GM19099 (cell line): Measurements from ENCODE around the gene EEF1E1.
A peak's percentile ranks its signal among the peaks of the same experiment; 100 is the strongest.

Experiments
- POLR2A ChIP-seq: IDR thresholded peaks from 3 replicates; pipeline ENCODE4 v1.6.1; 2011; ENCODE audit warnings: low read depth; ENCODE audit not compliant: insufficient read length; ENCODE audit errors: extremely low read depth

Gene EEF1E1

DNA sequence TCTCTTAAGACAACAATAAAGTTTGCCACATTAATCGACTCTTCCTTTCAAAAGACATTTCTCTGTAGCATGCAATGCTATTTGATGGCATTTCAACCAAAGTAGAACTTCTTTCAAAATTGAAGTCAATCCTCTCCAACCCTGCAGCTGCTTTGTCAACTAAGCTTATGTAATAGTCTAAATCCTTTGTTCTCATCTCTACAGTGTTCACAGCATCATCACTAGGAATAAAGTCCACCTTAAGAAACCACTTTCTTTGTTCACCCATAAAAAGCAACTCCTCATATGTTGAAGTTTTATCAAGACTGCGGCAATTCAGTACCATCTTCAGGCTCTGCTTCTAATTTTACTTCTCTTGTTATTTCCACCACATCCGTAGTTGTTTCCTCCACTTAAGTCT is 26.6 kb downstream of the EEF1E1 start:
- TF ChIP-seq POLR2A: no peak

- TF ChIP-seq POLR2A: no peak
Observed at GRCh38 chr6:8075185-8075584, 27.2 kb downstream of the EEF1E1 start.

- no peak for TF ChIP-seq POLR2A
Observed at GRCh38 chr6:8074213-8074612, 28.1 kb downstream of the EEF1E1 start.

- no peak for TF ChIP-seq POLR2A
Observed at GRCh38 chr6:8073758-8074157, 28.6 kb downstream of the EEF1E1 start.

DNA sequence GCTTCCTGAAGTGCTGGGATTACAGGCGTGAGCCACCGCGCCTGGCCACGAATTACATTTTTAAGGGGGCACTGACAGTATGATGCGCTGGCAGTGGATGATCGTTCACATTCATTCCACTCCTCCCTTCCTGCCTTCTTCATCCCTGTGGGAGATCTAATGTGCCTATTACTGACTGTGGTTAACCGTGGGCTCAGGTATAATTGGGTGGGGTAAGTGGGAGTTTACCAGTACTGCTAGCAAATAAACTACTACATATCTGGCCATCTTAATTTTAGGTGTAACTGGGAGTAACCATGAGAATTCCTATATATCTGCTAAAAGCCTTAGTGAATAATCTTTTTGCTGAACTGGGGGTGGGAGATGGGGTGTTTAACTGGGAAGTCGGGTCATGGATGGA is 31.6 kb downstream of the EEF1E1 start:
- TF ChIP-seq POLR2A: no peak

- no peak for TF ChIP-seq POLR2A
Observed at GRCh38 chr6:8069631-8070284, 32.6 kb downstream of the EEF1E1 start.

DNA sequence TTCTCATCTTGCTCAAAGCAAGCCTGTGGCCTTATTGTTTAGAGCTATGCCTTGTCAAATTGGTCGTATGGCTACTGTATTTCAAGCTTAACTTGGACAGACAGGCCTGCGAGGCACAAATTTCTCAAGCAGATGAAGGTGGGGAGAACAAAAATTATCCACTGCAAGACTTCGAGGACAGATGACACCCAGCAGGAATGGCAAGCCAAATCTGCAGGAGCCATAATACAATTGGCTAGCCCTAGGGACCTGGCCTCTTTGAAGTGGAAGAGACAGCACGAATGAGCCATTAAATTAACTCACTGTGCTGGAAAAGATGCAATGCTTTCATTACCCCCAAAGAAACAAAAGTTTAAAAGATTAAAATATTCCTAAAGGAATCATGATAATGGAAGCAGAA is 33.2 kb downstream of the EEF1E1 start:
- no peak for TF ChIP-seq POLR2A

GRCh38 chr6:8066108-8066507 is 36.2 kb downstream of the EEF1E1 start:
- TF ChIP-seq POLR2A: no peak

GRCh38 chr6:8065519-8065911 is 36.8 kb downstream of the EEF1E1 start:
- TF ChIP-seq POLR2A: no peak

GRCh38 chr6:8064638-8065518 is 37.5 kb downstream of the EEF1E1 start:
- TF ChIP-seq POLR2A: no peak

GRCh38 chr6:8063761-8064637 is 38.3 kb downstream of the EEF1E1 start, which contains the start of gene BLOC1S5:
Gene BLOC1S5 (minus strand): TSS chr6:8064389. CDS start chr6:8064376, 13 bp downstream.
- TF ChIP-seq POLR2A: peak; percentile 81

GRCh38 chr6:8061736-8062135 is 40.6 kb downstream of the EEF1E1 start:
- TF ChIP-seq POLR2A: no peak

DNA sequence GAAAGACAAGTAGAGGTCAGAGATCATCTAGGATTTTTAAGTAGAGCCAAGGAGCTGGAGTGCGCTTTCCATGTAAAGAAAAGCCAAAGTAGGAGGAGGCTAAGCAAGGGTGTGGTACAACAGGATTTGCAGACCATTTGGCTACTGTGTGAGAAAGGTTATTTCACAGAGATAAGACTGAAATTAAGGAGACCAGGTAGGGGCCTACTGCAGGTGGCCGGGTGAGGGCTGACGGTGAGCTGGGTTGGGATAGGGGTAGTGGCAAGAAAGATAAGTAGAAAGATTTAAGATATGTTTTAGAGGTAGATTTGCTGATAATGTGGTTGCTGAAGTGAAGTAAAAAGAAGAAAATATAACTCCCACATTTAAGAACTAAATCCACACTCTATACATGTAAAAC is 42.0 kb downstream of the EEF1E1 start:
- TF ChIP-seq POLR2A: no peak

- no peak for TF ChIP-seq POLR2A
Observed at GRCh38 chr6:8059129-8059528, 43.2 kb downstream of the EEF1E1 start.

DNA sequence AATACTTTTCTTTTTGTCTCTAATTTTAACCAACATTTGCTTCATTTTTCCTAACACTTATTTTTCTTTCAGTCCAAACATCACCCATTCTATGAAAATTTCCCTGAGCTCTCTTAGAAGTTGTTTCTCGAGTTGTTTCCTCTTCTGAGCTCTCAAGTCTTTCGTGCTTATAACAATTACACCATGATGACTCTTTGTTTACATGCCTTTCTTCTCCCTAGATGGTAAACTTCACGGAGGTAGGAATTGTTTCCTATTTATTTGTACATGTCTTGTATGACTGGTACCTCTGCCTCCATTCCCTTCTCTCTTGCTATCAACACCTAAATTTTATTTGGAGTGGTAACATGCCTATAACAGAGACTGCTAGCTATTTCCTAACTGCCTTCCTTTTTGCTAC is 44.6 kb downstream of the EEF1E1 start:
- no peak for TF ChIP-seq POLR2A
